Measurements from ENCODE around the gene DOCK9.

- TF ChIP-seq YY1 (IDR thresholded peaks at IDR 0.05; ENCODE audit: low read depth) = no peak
- TF ChIP-seq NFIC (IDR thresholded peaks at IDR 0.05) = no peak
- no peak for TF ChIP-seq TCF12 (IDR thresholded peaks at IDR 0.05; ENCODE audit: low read depth)
- no peak for TF ChIP-seq TAF1 (IDR thresholded peaks at IDR 0.05; ENCODE audit: low read depth)
- TF ChIP-seq CEBPB (IDR thresholded peaks at IDR 0.05) = no peak
- no peak for TF ChIP-seq REST (IDR thresholded peaks at IDR 0.05; ENCODE audit: low read depth)
- TF ChIP-seq FOXM1 (IDR thresholded peaks at IDR 0.05; ENCODE audit: borderline replicate concordance, low read depth) = no peak
- TF ChIP-seq EP300 (IDR thresholded peaks at IDR 0.05; ENCODE audit: borderline replicate concordance) = no peak
- no peak for TF ChIP-seq RAD21 (IDR thresholded peaks at IDR 0.05; ENCODE audit: low read depth)
Measured at GRCh38 chr13:98819382-98820010, 158.4 kb downstream of the DOCK9 start.
